ENCODE measurements around the gene MYH6. TPM values are rescaled to one million over a fixed set of nuclear protein-coding genes. Genes with fewer than 3 reads are reported as not detected.

MYH6 gene
- total and polyA plus RNA-seq, 2 donors (not counting 3 experiments of a cell fraction or from before 2014, with no cell fraction given), result not detected

- H3K9me3 ChIP-seq (replicated peaks; ENCODE audit: control insufficient read depth, insufficient read depth, low read length), result no peaks in the 10 kb centered on the region
- no peak overlapping the region for H2AFZ ChIP-seq (ENCODE audit: low read depth, low read length)
- no peak for FAIRE-seq
- no peaks in the 10 kb centered on the region for H4K20me1 ChIP-seq (replicated peaks; ENCODE audit: control insufficient read depth, extremely low read depth, insufficient read depth, low read length)
- H3K9ac ChIP-seq (replicated peaks; ENCODE audit: extremely low read depth, insufficient read depth, low read length), result no peak overlapping the region
- no peaks in the 10 kb centered on the region for H3K9me1 ChIP-seq (replicated peaks; ENCODE audit: control insufficient read depth, extremely low read depth, insufficient read depth, low read length)
- no peaks in the 10 kb centered on the region for H3K36me3 ChIP-seq (ENCODE audit: control insufficient read depth in 2 of 2, extremely low read depth in 1 of 2, insufficient read depth in 2 of 2, low read length in 2 of 2)
- CTCF ChIA-PET, result no interaction called here
- no TSS peak for BruUV-seq (replicated peaks)
- no peak for TF ChIP-seq GATA2 (IDR thresholded peaks at IDR 0.05; ENCODE audit: insufficient read depth, insufficient read length, low read depth, low read length)
- intact Hi-C loops (cut with micrococcal nuclease), result no loop called here
- DNase-seq (ENCODE audit: low read depth, low spot score), result no peak
- no peak overlapping the region for H3K4me2 ChIP-seq (ENCODE audit: insufficient read depth, low read length)
- no peaks in the 10 kb centered on the region for H3K27me3 ChIP-seq (ENCODE audit: control insufficient read depth in 2 of 2, insufficient read depth in 2 of 2, low read length in 2 of 2)
- POLR2A ChIA-PET, result no interaction called here
- H3K79me2 ChIP-seq (ENCODE audit: control insufficient read depth, insufficient read depth, low read length), result no peaks in the 10 kb centered on the region
- no peaks in the 10 kb centered on the region for H3K4me1 ChIP-seq (ENCODE audit: control insufficient read depth, extremely low read depth, insufficient read depth, low read length)
- dilution Hi-C loops (cut with MboI; ENCODE audit: extremely low pct_ligation_motif_present, low sequenced_read_pairs), result no loop called here
- no peak overlapping the region for H3K27ac ChIP-seq (ENCODE audit: insufficient read depth, low read depth, low read length)
- H3K4me3 ChIP-seq (replicated peaks in 1 of 3; ENCODE audit: insufficient read depth in 1 of 3, low read depth in 1 of 3, low read length in 3 of 3), result no peak overlapping the region
These were observed 24.9 kb upstream of the MYH6 start for GRCh38 chr14:23432946-23433345.

- no peak for DNase-seq (ENCODE audit: low read depth, low spot score)
- Histone ChIP-seq H3K9me1 (replicated peaks; ENCODE audit: control insufficient read depth, extremely low read depth, insufficient read depth, low read length) (no peaks in the 10 kb centered on the region), H3K79me2 (ENCODE audit: control insufficient read depth, insufficient read depth, low read length) (no peaks in the 10 kb centered on the region), H3K27me3 (ENCODE audit: control insufficient read depth in 2 of 2, insufficient read depth in 2 of 2, low read length in 2 of 2) (no peaks in the 10 kb centered on the region), H3K4me3 (replicated peaks in 1 of 3; ENCODE audit: insufficient read depth in 1 of 3, low read depth in 1 of 3, low read length in 3 of 3) (no peak overlapping the region), H2AFZ (ENCODE audit: low read depth, low read length) (no peak overlapping the region), H3K9ac (replicated peaks; ENCODE audit: extremely low read depth, insufficient read depth, low read length) (no peak overlapping the region), H4K20me1 (replicated peaks; ENCODE audit: control insufficient read depth, extremely low read depth, insufficient read depth, low read length) (no peaks in the 10 kb centered on the region), H3K4me2 (ENCODE audit: insufficient read depth, low read length) (no peak overlapping the region), H3K9me3 (replicated peaks; ENCODE audit: control insufficient read depth, insufficient read depth, low read length) (no peaks in the 10 kb centered on the region), H3K36me3 (ENCODE audit: control insufficient read depth in 2 of 2, extremely low read depth in 1 of 2, insufficient read depth in 2 of 2, low read length in 2 of 2) (no peaks in the 10 kb centered on the region), H3K4me1 (ENCODE audit: control insufficient read depth, extremely low read depth, insufficient read depth, low read length) (no peaks in the 10 kb centered on the region), H3K27ac (ENCODE audit: insufficient read depth, low read depth, low read length) (no peak overlapping the region)
- POLR2A ChIA-PET, result no interaction called here
- TF ChIP-seq FOS (IDR thresholded peaks at IDR 0.05; ENCODE audit: borderline replicate concordance, insufficient read depth, low read length), result no peak
- no peak for TF ChIP-seq POLR2A (IDR thresholded peaks at IDR 0.05; ENCODE audit: low read depth, low read length)
- no peak for TF ChIP-seq EZH2 (IDR thresholded peaks at IDR 0.05; ENCODE audit: borderline replicate concordance, low read depth, low read length, severe bottlenecking)
- TF ChIP-seq MAX (IDR thresholded peaks at IDR 0.05; ENCODE audit: insufficient read depth, insufficient read length), result no peak
- no peak for TF ChIP-seq JUN (IDR thresholded peaks at IDR 0.05; ENCODE audit: borderline replicate concordance, insufficient read depth, insufficient read length, low read depth)
- TF ChIP-seq POLR2AphosphoS5 (IDR thresholded peaks at IDR 0.05; ENCODE audit: insufficient read depth, low read depth, low read length), result no peak
- TF ChIP-seq CTCF (IDR thresholded peaks at IDR 0.05; ENCODE audit: extremely low read depth in 1 of 2, insufficient read depth in 1 of 2, low read depth in 1 of 2, low read length in 2 of 2), result no peak
- no peak for FAIRE-seq
- CTCF ChIA-PET, result no interaction called here
- BruUV-seq (replicated peaks), result no TSS peak
- intact Hi-C loops (cut with micrococcal nuclease), result no loop called here
- dilution Hi-C loops (cut with MboI; ENCODE audit: extremely low pct_ligation_motif_present, low sequenced_read_pairs), result no loop called here
These were observed 24.2 kb upstream of the MYH6 start for GRCh38 chr14:23432102-23432925.

Data from endothelial cell of umbilical vein (primary cell).